ENCODE results near the gene GBP2.

The GBP2 gene

GRCh38 chr1:89069951-89070350, 56.0 kb downstream of the GBP2 start:
- no peaks in the 10 kb centered on the region for H3K36me3 ChIP-seq (ENCODE audit: low read length)
- H3F3A ChIP-seq (ENCODE audit: insufficient read depth), result no peaks in the 10 kb centered on the region
- no peaks in the 10 kb centered on the region for H3K9me2 ChIP-seq (replicated peaks; ENCODE audit: insufficient read depth, low read length)
- no peak overlapping the region for H2AFZ ChIP-seq (ENCODE audit: low read depth, low read length, severe bottlenecking)
- no peak overlapping the region for H3K4me2 ChIP-seq (ENCODE audit: low read depth, low read length, poor library complexity, severe bottlenecking)
- no peak overlapping the region for H3K27ac ChIP-seq (ENCODE audit: low read depth, low read length)
- H3K9me3 ChIP-seq (ENCODE audit: insufficient read depth, low read length), result no peaks in the 10 kb centered on the region
- H3K9ac ChIP-seq (ENCODE audit: low read length), result no peak overlapping the region
- TF ChIP-seq CTCF (IDR thresholded peaks at IDR 0.05; ENCODE audit: insufficient read depth, low read length, poor library complexity, severe bottlenecking), result no peak
- no peak for TF ChIP-seq EZH2phosphoT487 (conservative IDR thresholded peaks at IDR 0.05; ENCODE audit: low read length)
- H3K79me2 ChIP-seq (ENCODE audit: insufficient read depth, low read length), result no peaks in the 10 kb centered on the region
- no peaks in the 10 kb centered on the region for H3K27me3 ChIP-seq (ENCODE audit: low read length)
- no peaks in the 10 kb centered on the region for H4K20me1 ChIP-seq (ENCODE audit: low read depth, low read length)
- no peak overlapping the region for H3K4me3 ChIP-seq (ENCODE audit: insufficient read depth, low read length, poor library complexity, severe bottlenecking)

DNA sequence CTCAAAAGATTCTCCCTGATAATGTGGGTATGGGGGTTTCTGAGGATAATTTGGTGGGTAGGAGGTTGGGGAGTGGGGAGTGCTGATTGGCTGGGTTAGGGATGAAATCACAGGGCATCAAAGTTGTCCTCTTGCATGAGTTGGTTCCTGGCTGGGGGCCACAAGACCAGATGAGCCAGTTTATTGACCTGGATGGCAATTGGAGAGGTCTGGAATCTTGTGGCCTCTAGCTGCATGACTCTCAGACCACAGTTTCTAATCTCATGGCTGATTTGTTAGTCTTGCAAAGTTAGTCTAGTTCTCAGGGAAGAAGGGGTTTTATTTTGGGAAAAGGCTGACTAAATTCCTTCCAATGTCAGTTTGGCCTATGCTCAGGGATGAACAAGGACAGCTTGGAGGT, 57.6 kb downstream of the GBP2 start:
- H3F3A ChIP-seq (ENCODE audit: insufficient read depth), result no peaks in the 10 kb centered on the region
- no peak overlapping the region for H3K4me3 ChIP-seq (ENCODE audit: insufficient read depth, low read length, poor library complexity, severe bottlenecking)
- H3K9me2 ChIP-seq (replicated peaks; ENCODE audit: insufficient read depth, low read length), result no peaks in the 10 kb centered on the region
- H2AFZ ChIP-seq (ENCODE audit: low read depth, low read length, severe bottlenecking), result no peak overlapping the region
- H3K79me2 ChIP-seq (ENCODE audit: insufficient read depth, low read length), result no peaks in the 10 kb centered on the region
- no peaks in the 10 kb centered on the region for H3K36me3 ChIP-seq (ENCODE audit: low read length)
- H4K20me1 ChIP-seq (ENCODE audit: low read depth, low read length), result no peaks in the 10 kb centered on the region
- H3K4me2 ChIP-seq (ENCODE audit: low read depth, low read length, poor library complexity, severe bottlenecking), result no peak overlapping the region
- H3K27me3 ChIP-seq (ENCODE audit: low read length), result no peaks in the 10 kb centered on the region
- H3K27ac ChIP-seq (ENCODE audit: low read depth, low read length), result no peak overlapping the region
- no peaks in the 10 kb centered on the region for H3K9me3 ChIP-seq (ENCODE audit: insufficient read depth, low read length)
- no peak for TF ChIP-seq CTCF (IDR thresholded peaks at IDR 0.05; ENCODE audit: insufficient read depth, low read length, poor library complexity, severe bottlenecking)
- TF ChIP-seq EZH2phosphoT487 (conservative IDR thresholded peaks at IDR 0.05; ENCODE audit: low read length), result no peak
- no peak overlapping the region for H3K9ac ChIP-seq (ENCODE audit: low read length)

DNA sequence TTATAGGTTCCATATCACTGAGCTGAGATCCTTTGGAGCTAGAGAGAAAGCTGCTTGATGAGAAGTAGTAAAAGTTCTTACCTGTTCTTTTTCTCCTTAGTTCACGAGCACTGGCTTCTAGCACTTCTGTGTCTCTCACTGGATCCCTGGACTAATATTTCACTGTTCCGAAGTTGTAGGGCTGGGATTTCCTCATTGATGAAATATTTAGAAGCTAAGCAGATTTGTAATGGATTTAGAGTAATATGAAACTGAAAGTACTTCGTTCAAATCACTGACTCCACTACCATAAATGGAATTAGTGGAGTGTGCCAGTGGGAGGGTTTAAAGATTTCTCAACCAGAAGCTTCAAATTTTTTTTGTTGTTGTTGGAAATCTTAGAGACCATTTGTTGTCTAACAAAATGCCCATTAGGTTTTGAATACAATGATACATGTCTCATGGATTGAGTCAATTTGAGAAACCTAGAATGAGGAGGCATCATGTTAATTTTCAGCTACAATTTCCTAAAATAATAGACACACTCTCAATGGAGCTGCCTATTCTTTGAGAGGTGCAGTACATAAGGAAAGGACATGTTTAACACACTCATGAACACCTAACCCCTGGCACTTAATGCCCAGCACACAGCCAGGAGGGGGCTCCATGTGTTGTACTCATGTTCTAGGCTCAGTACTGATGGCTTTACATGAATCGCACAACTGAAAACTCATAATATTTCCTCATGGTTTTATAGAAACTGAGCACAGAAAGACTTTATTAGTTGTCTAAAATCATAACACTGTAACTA, 60.6 kb downstream of the GBP2 start, which contains the start of gene GBP1:
Gene GBP1 (minus strand): TSS at position 130 of the 790 bp plus-strand sequence. CDS start 1,974 bp downstream, outside the sequence.
- no peaks in the 10 kb centered on the region for H3K36me3 ChIP-seq (ENCODE audit: low read length)
- no peak within 1 kb of the TSS for H3K4me2 ChIP-seq (ENCODE audit: low read depth, low read length, poor library complexity, severe bottlenecking)
- no peaks in the 10 kb centered on the region for H4K20me1 ChIP-seq (ENCODE audit: low read depth, low read length)
- H3K9me3 ChIP-seq (ENCODE audit: insufficient read depth, low read length), result no peaks in the 10 kb centered on the region
- no peak within 1 kb of the TSS for H3K27ac ChIP-seq (ENCODE audit: low read depth, low read length)
- TF ChIP-seq EZH2phosphoT487 (conservative IDR thresholded peaks at IDR 0.05; ENCODE audit: low read length), result no peak
- TF ChIP-seq CTCF (IDR thresholded peaks at IDR 0.05; ENCODE audit: insufficient read depth, low read length, poor library complexity, severe bottlenecking), result no peak
- H3K4me3 ChIP-seq (ENCODE audit: insufficient read depth, low read length, poor library complexity, severe bottlenecking), result no peak within 1 kb of the TSS
- H3F3A ChIP-seq (ENCODE audit: insufficient read depth), result no peaks in the 10 kb centered on the region
- no peak within 1 kb of the TSS for H2AFZ ChIP-seq (ENCODE audit: low read depth, low read length, severe bottlenecking)
- H3K27me3 ChIP-seq (ENCODE audit: low read length), result no peaks in the 10 kb centered on the region
- no peaks in the 10 kb centered on the region for H3K9me2 ChIP-seq (replicated peaks; ENCODE audit: insufficient read depth, low read length)
- H3K79me2 ChIP-seq (ENCODE audit: insufficient read depth, low read length), result no peaks in the 10 kb centered on the region
- H3K9ac ChIP-seq (ENCODE audit: low read length), result no peak within 1 kb of the TSS

All from SU-DHL-6 (cell line).